ENCODE data around the gene UNK. TPM values are rescaled to one million over a fixed set of nuclear protein-coding genes. Genes with fewer than 3 reads are reported as not detected.
A peak's percentile ranks its signal among the peaks of the same experiment; 100 is the strongest.
"Not testable (repeated sequence)": the region's sequence is repeated elsewhere in the genome, so short reads cannot be mapped to it uniquely, and the experiment has no call there.

UNK gene
- total RNA-seq, 2 experiments from 2014 or later = 27.1 to 28.7 TPM

DNA sequence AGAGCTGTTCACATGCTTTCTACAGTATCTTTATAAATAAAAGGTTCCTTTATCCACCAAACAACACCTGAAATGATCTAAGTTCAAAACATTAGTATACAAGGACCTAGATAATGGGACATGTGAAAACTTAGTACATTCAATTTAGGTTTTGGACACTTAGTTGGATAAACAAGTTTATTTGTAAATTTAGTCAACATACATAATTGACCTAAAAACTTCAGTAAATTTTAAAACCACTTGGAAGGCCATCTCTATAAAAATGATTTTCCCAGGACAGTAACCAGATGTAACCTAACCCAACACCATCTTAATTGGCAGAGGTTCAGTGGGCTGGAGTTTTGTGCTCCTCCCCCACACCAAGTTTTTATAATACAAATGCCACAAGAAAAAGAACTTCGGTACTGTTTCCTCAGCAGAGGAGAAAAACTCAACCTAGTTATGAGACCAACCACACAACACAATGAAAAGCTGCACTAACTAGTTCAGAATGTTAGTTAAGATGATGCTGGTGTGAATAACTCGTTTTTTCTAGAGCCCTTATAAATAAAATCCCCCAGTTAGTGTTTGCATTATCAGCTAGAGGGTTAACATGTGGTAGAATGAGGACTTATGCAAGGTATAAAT is 7.2 kb upstream of the UNK start:
- Mint-ChIP-seq H3K4me1 (peaks cover 35% of the 10 kb centered on the region), H3K9me3 (no peaks in the 10 kb centered on the region), H3K36me3 (ENCODE audit: low read depth) (peaks cover 39% of the 10 kb centered on the region), H3K4me3 (peak overlapping the region; percentile 89), H3K27ac (peak overlapping the region; percentile 98), H3K27me3 (peaks cover 2% of the 10 kb centered on the region)
- no peak for DNase-seq
- ChIA-PET POLR2A (interaction anchor here (0.6 to 3.0 kb wide), 6 partner anchors 8 to 340 kb away, joined by 3 to 15 read pairs (median 4); partner anchors contain the start of gene UNK), CTCF (interaction anchor here (0.6 to 8.9 kb wide), 5 partner anchors 13 to 101 kb away, joined by 3 to 64 read pairs (median 3); partner anchors contain the start of gene GALK1)

DNA sequence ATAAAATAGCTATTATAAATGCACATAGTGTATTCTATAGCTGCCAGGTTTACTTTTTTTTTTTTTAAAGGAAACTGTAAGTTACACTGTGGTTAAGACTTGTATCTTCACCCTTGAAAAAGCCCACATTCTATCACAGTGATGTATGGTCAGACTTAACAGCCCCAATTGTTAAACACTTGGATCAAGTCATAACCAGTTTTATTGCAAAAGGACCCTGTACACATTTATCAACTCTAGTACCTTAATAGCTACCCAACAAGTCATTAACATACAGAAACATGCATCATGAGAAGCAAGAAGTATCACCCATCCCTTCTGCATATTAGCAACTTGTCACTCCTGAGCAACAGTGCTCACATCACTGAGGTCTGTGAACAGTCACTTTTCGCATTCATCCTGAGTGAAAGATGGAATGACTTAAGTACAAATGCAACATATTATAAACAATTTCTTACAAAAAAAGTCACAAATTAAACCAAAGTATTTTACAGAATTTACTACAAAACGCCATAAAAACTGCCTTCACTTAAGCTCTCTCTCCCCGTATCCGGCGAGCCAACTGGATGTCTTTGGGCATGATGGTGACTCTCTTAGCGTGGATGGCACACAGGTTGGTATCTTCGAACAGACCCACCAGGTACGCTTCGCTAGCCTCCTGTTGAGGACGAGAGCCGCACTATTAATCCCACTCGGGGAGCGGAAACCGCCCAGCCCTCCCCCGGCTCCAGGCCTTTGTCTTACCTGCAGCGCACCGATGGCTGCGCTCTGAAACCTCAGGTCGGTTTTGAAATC is 6.3 kb upstream of the UNK start:
- Mint-ChIP-seq H3K36me3 (ENCODE audit: low read depth) (peaks cover 39% of the 10 kb centered on the region), H3K4me3 (peak overlapping the region; percentile 89), H3K27ac (peak overlapping the region; percentile 98), H3K4me1 (peaks cover 41% of the 10 kb centered on the region)
- not testable (repeated sequence) for H3K27me3 Mint-ChIP-seq, DNase-seq, H3K9me3 Mint-ChIP-seq
- CTCF ChIA-PET = interaction anchor here (0.6 to 8.9 kb wide), 9 partner anchors 8 to 102 kb away, joined by 3 to 64 read pairs (median 3); partner anchors contain the start of genes GALK1 and WBP2
- POLR2A ChIA-PET = interaction anchor here (0.6 to 1.8 kb wide), 5 partner anchors 12 to 341 kb away, joined by 3 to 10 read pairs (median 3); partner anchors contain the start of gene GALK1

DNA sequence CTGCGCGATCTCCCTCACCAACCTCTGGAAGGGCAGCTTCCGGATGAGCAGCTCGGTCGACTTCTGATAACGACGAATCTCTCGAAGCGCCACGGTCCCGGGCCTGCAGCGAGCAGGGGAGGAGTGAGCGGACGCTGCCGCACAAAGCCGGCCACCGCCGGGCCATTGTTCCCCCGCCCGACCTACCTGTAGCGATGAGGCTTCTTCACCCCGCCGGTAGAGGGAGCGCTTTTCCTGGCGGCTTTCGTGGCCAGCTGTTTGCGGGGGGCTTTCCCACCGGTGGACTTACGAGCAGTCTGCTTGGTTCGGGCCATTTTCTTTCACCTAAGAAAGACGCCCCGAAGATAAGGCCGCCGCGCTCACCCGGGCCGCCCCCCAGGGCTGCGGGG is 5.8 kb upstream of the UNK start:
- peak; percentile 79 for DNase-seq
- H3K4me3 Mint-ChIP-seq = peak overlapping the region; percentile 89
- peak overlapping the region; percentile 98 for H3K27ac Mint-ChIP-seq
- H3K36me3 Mint-ChIP-seq (ENCODE audit: low read depth) = peaks cover 39% of the 10 kb centered on the region
- no peaks in the 10 kb centered on the region for H3K9me3 Mint-ChIP-seq
- ChIA-PET CTCF (interaction anchor here (0.6 to 8.9 kb wide), 8 partner anchors 9 to 77 kb away, joined by 3 to 64 read pairs (median 3); partner anchors contain the start of genes GALK1 and WBP2), POLR2A (interaction anchor here (0.6 to 1.8 kb wide), 3 partner anchors 14 to 86 kb away, joined by 4 to 10 read pairs (median 6); partner anchors contain the start of gene GALK1)
- peaks cover 47% of the 10 kb centered on the region for H3K4me1 Mint-ChIP-seq
- peaks cover 2% of the 10 kb centered on the region for H3K27me3 Mint-ChIP-seq

DNA sequence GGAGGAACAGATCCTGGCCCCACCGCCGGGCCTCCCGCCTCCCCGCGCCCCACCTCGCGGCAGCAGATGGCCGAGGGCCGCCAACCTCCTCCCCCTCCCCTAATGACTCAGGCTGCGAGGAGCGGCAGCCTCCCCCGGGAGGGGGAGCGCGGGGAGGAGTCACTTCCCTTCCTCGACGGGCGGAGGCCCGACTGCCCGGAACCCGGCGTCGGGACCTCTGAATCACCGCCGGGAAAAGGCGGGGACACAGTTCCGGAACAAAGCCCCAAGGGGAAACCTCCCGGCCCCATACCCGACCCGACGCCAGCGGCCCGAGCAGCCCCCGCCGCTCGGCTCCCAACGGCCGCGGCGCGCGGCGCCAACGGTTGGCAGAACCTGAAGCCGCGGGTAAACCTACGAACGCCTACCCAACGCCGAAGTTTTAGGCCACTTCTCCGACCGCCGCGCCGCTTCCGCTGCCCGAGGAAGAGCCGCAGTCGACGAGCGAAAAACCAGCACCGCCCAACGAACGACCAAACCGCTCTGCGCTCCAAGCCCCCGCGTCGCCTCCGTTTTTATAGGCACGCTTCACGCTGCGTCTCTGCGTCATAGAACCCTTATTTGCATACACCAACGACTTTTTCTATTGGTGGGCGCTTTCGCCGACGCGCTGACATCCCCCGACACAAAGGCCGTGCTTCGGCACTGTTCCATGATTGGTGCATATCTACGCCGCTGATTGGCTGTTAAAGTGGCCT is 5.2 kb upstream of the UNK start:
- H3K9me3 Mint-ChIP-seq = no peaks in the 10 kb centered on the region
- peak overlapping the region; percentile 98 for H3K27ac Mint-ChIP-seq
- CTCF ChIA-PET = interaction anchor here (0.8 to 8.9 kb wide), 7 partner anchors 9 to 81 kb away, joined by 3 to 64 read pairs (median 3); partner anchors contain the start of genes GALK1 and WBP2
- H3K4me3 Mint-ChIP-seq = peak overlapping the region; percentile 89
- H3K4me1 Mint-ChIP-seq = peaks cover 51% of the 10 kb centered on the region
- H3K36me3 Mint-ChIP-seq (ENCODE audit: low read depth) = peaks cover 39% of the 10 kb centered on the region
- POLR2A ChIA-PET = interaction anchor here (0.6 to 1.8 kb wide), 14 partner anchors 10 to 489 kb away, joined by 3 to 10 read pairs (median 4); partner anchors contain the start of gene GALK1
- H3K27me3 Mint-ChIP-seq = peaks cover 2% of the 10 kb centered on the region
- peak; percentile 97 for DNase-seq

DNA sequence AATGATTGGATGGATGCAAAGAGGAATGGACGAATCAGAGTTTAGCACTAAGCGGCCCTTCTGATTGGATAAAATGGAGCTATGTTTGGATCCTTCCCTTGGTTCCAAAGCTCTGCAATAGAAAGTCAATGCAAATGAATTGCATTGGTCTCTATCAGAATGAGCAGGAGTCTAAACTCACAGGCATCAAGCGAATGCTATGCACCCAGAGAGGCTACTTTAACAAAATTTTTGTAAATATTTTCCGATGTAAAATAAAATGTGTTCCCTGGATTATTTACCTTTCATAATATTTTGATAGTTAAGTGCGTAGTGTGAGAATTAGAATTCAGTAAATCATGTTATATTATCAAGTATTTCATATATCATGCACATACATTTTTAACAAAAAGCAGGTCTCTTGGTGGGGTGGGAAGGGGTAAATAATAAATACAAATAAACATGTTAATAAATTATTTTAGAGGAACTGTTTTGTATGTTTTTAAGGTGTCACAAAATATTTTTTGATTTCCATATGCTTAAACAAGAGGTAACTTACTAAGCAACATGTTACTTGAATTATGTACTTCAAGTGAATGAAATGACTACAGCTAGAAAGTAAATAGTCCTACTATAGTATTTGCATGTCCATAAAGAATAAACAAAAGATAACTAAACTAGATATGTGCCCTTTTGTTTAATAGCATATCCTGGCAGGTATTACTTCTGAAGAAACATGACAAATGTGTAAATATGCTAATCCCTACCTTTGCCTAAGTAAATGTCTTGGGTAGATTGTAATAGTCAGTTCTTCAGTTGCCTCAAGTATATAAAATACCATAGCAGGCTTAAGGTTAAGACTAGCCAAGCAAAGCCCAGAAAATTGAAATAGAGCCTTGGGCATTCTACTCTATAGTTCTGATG is 4.4 kb upstream of the UNK start:
- peak overlapping the region; percentile 98 for H3K27ac Mint-ChIP-seq
- H3K36me3 Mint-ChIP-seq (ENCODE audit: low read depth) = peaks cover 39% of the 10 kb centered on the region
- CTCF ChIA-PET = interaction anchor here (0.8 to 8.9 kb wide), 4 partner anchors 16 to 81 kb away, joined by 3 to 64 read pairs (median 4); partner anchors contain the start of genes GALK1 and WBP2
- H3K4me1 Mint-ChIP-seq = peaks cover 54% of the 10 kb centered on the region
- DNase-seq = no peak
- peak overlapping the region; percentile 89 for H3K4me3 Mint-ChIP-seq
- POLR2A ChIA-PET = interaction anchor here (0.6 to 1.8 kb wide), 13 partner anchors 9 to 488 kb away, joined by 3 to 10 read pairs (median 5); partner anchors contain the start of gene GALK1
- H3K27me3 Mint-ChIP-seq = peaks cover 2% of the 10 kb centered on the region
- no peaks in the 10 kb centered on the region for H3K9me3 Mint-ChIP-seq

DNA sequence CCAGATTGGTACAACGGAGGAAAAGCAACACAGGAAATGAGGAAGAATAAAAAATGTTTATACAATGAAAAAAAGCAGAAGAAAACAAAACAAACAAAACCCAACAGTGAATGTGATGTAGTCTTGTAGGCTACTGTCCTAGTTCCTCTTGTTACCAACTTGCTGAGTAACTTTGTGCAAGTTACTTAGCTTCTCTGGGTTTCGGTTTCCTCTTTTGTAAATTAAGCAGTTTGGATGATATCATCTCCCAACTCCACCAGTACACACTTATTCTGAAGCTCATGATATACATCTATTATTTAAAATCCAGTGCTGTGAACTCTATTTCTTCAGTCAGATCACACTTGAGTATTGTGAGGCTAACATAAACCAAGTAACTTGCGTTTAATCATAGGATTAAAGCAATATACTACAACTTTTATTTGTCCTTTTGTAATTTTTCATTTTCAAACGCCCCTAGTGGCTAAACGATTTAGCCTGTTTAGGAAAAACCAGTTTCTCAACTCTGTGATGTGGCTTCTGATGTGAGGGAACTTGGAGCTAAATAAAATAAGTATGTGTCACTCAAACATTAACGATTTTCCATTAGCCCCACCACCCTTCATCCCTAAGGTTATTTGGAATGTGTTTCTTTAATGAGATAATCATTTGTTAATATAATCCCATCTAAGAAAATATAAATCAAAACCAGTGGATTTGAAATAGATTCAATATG is 1.4 kb upstream of the UNK start:
- peaks cover 16% of the 10 kb centered on the region for H3K36me3 Mint-ChIP-seq (ENCODE audit: low read depth)
- H3K4me3 Mint-ChIP-seq = peak overlapping the region; percentile 83
- peak overlapping the region; percentile 100 for H3K27ac Mint-ChIP-seq
- H3K4me1 Mint-ChIP-seq = peaks cover 46% of the 10 kb centered on the region
- peak; percentile 58 for DNase-seq
- CTCF ChIA-PET = interaction anchor here (0.6 to 4.2 kb wide), 23 partner anchors 9 to 115 kb away, joined by 3 to 18 read pairs (median 4); partner anchors contain the start of genes GALK1, TRIM47, TRIM65 and WBP2
- no peaks in the 10 kb centered on the region for H3K9me3 Mint-ChIP-seq
- H3K27me3 Mint-ChIP-seq = peaks cover 2% of the 10 kb centered on the region
- POLR2A ChIA-PET = interaction anchor here (0.7 to 1.5 kb wide), 4 partner anchors 8 to 72 kb away, joined by 3 to 7 read pairs (median 4); partner anchors contain the start of genes GALK1 and WBP2

DNA sequence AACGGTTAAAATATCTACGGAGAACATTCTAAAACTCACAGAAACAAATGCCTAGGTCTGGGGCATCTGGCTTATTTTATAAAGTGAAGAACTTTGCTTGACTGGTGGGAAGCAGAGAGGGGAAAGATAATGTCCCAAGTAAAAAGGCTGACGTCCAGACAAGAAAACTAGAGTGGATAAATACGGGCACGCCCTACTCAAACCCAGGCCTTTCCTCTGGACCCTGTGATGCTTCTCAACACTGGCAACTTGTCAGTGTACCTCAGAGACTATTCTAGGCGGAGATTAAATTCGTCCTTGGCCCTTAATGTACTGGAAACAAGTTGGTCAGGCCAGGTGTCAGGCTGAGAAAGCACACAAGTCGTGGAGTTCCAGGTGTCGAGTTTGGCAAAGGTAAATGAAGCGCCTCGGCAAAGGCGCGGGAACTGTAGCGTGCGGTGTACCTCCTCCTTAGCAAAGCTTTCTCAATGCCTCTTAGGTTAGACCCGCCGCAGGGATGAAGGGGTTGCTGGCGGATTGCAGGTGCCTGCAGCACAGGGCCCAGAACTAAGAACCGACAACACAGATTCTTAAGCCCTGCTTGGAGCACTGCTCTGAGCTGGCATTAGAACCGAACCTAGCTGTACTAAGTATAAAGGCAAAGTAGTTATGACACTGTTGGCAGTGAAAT is 668 bp upstream of the UNK start:
- POLR2A ChIA-PET = interaction anchor here (0.7 to 2.8 kb wide), 7 partner anchors 7 to 481 kb away, joined by 3 to 15 read pairs (median 4); partner anchors contain the start of gene GALK1
- Mint-ChIP-seq H3K4me3 (peak overlapping the region; percentile 83), H3K27me3 (peaks cover 2% of the 10 kb centered on the region), H3K4me1 (peaks cover 46% of the 10 kb centered on the region), H3K36me3 (ENCODE audit: low read depth) (peaks cover 9% of the 10 kb centered on the region), H3K27ac (peak overlapping the region; percentile 100), H3K9me3 (no peaks in the 10 kb centered on the region)
- CTCF ChIA-PET = interaction anchor here (1.0 to 4.2 kb wide), 19 partner anchors 8 to 116 kb away, joined by 3 to 18 read pairs (median 4); partner anchors contain the start of genes GALK1, TRIM47, TRIM65 and WBP2
- DNase-seq = peak; percentile 39

DNA sequence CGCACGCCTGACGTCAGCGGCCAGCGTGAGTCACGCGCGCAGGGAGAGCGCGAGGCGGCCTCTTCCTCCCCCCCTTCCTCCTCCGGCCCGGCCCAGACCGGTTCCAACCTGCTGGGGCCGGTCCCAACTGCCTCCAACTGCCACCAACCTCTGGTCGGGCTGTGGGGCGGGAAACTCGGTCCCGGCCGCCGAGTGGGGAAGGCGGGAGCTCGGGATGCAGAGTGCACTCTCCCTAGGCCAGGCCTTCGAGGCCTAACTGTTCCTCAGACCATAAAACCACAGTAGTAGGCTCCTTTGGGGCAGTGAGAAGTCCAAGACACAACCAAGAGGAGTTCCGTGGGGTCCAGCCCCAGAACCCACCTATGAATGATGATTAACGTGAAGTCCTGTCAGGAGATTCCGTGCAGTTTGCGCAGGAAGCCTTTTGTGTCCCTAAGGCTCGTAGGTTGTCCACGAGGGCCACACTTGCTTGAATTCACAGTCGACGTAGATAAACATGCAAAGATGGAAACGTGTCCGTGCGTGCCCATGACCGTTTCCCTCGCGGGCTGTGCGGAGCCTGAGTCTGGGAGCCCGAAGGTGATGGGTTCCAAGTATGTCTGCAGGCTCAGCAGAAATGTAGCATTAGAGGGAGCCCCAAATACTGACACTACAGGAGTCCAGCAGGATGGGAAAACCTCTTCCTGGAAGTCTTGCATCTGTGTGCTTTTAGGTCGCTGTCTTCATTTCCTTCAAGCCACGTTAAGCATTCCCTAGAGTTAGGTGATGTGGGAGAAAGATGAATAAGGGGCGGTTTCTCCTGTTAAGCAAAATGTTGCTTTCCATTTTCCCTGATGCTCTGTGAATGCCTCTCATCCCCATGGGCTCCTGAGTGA is 647 bp downstream of the UNK start:
- Mint-ChIP-seq H3K4me3 (peak overlapping the region; percentile 83), H3K27ac (peak overlapping the region; percentile 100), H3K27me3 (no peaks in the 10 kb centered on the region), H3K9me3 (no peaks in the 10 kb centered on the region), H3K4me1 (peaks cover 42% of the 10 kb centered on the region), H3K36me3 (ENCODE audit: low read depth) (peaks cover 6% of the 10 kb centered on the region)
- DNase-seq = peak; percentile 92
- ChIA-PET CTCF (interaction anchor here (1.0 to 4.2 kb wide), 9 partner anchors 9 to 111 kb away, joined by 3 to 11 read pairs (median 5); partner anchors contain the start of genes TRIM47 and TRIM65), POLR2A (interaction anchor here (1.1 to 2.8 kb wide), 2 partner anchors 10 to 479 kb away, joined by 3 to 15 read pairs; no protein-coding TSS in a partner anchor)

DNA sequence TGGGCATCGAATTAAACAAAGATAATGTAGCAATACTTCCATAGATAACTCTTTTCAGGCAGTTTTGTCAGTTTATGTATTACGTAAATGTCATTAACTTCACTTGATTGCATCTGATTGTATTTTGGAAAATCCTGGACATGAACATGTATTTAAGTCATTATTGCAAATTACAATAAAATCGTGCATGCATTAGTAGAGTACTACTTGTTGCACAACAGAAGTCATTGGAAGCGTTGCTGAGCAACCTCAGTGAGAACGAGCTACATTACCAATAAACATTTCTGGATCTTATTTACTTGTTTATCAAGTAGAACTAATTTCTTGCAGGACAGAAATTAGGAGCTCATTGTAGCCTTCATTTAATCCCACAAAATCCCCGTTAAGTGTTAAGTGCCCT is 6.6 kb downstream of the UNK start:
- ChIA-PET CTCF (interaction anchor here (1.2 to 1.8 kb wide), 2 partner anchors 8 to 55 kb away, joined by 3 to 10 read pairs; no protein-coding TSS in a partner anchor), POLR2A (interaction anchor here (0.6 kb wide), 1 partner anchor 8 kb away, joined by 4 read pairs; no protein-coding TSS in a partner anchor)
- Mint-ChIP-seq H3K4me3 (no peak overlapping the region), H3K27ac (no peak overlapping the region), H3K4me1 (peaks cover 32% of the 10 kb centered on the region), H3K9me3 (no peaks in the 10 kb centered on the region), H3K36me3 (ENCODE audit: low read depth) (peaks cover 21% of the 10 kb centered on the region), H3K27me3 (no peaks in the 10 kb centered on the region)
- DNase-seq = no peak
